GM19193 (cell line): ENCODE data around the gene SLC25A11.

ENCODE experiments used
- POLR2A ChIP-seq: IDR thresholded peaks from 4 replicates; pipeline ENCODE4 v1.6.1; 2011; ENCODE audit not compliant: insufficient read depth, insufficient read length; ENCODE audit errors: extremely low read depth

SLC25A11 gene

GRCh38 chr17:4950746-4951204, 10.9 kb upstream of the SLC25A11 start, which contains the start of gene ENO3:
TSS of gene ENO3 (plus strand) at chr17:4951119. CDS start at chr17:4951830, 711 bp downstream.
- no peak for TF ChIP-seq POLR2A

DNA sequence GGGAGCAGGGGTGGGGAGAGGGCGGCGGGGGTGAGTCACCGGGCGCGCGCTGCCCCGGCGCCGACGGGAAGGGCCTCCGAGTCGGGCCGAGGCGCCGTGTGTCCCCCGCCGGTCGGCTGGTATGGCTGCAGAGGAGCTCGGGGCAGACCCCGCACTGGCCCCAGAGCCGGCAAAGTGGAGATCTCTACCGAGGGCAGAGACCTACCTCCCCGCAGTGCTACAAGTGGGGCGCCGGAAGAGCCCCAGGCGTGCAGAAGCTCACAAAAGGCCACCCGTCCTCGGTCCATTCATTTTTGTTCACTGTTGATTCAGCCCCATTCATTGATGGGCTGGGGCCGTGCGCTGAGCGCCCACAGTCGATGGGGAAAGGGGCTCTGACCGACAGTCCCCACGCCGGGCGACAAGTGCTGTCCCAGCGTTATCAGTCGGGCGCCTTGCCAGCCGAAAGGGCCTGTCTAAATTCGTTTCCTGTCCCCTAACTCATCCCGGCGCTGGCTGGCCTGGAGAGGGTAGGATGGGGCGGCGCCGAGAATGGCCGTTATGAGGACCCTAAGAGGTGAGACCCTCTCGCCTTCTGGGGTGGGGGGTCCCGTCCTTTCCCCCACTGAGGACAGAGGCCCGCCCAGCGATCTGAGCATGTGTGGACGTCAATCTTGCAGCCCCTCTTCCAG, 10.4 kb upstream of the SLC25A11 start:
- TF ChIP-seq POLR2A = peak; percentile 27

- TF ChIP-seq POLR2A = peak; percentile 53
Observed at GRCh38 chr17:4949321-4950074, 9.7 kb upstream of the SLC25A11 start.

GRCh38 chr17:4948931-4949320, 9.1 kb upstream of the SLC25A11 start:
- TF ChIP-seq POLR2A = no peak

- TF ChIP-seq POLR2A = peak; percentile 98
Observed at GRCh38 chr17:4948166-4948930, 8.5 kb upstream of the SLC25A11 start, which contains the start of gene PFN1. TSS of gene PFN1 (minus strand) at chr17:4948530. CDS start at chr17:4948394, 136 bp downstream.

DNA sequence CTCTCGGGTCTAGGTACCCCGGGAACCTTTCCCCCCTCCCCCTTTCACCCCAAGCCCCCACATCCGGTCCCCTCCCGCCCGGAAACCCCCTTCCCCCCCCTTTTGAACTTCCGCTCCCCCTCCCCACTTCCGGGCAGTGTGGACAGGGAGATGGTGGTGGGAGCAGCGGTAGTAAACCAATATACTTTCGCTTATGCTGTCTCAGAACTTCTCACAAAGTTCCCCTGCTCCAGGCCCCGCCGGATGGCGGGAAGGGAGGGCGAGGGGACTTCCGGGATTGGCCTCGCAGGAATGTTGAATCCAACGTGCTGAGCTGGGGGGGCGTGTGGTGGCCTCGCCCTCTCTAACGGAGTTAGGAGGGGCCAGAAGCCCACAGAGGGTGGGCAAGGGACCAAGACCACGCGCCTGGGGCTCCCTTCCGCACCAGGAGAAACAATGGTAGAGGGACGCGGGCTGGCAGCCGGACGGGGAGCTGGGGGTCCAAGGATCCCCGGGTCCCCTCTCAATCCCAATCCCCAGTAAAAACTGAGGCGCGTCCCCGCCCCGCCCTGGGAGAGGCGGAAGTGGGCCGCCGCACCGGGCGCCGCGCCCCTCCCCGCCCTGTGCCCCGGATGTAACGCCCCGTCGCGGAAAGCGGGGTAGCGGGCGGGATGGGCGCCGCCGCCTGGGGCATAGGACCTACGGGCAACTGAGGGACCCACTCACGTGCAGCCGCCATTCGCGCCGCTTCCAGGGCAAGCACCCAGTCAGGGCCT, 7.7 kb upstream of the SLC25A11 start:
- TF ChIP-seq POLR2A = no peak

DNA sequence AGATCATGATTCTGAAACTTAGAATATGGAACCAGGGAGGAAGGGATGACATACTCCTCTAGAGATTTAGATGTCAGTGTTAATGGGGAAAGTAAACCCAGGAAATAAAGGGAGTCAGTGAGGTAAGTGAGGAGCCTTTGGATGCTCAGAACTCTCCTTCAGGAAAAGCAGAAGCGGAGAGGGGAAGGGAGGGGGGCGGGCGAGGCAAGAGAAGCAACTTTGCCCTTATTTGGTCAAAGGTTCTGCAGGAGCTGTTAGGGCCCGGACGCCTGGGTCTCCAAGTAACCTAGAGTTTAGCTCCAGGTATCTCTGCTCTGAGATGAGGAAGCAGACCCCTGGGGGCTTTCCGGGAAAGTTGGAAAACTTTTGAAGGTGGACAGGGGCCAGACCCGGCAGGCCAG, 7.2 kb upstream of the SLC25A11 start:
- no peak for TF ChIP-seq POLR2A

- no peak for TF ChIP-seq POLR2A
Observed at GRCh38 chr17:4946312-4946976, 6.6 kb upstream of the SLC25A11 start.

DNA sequence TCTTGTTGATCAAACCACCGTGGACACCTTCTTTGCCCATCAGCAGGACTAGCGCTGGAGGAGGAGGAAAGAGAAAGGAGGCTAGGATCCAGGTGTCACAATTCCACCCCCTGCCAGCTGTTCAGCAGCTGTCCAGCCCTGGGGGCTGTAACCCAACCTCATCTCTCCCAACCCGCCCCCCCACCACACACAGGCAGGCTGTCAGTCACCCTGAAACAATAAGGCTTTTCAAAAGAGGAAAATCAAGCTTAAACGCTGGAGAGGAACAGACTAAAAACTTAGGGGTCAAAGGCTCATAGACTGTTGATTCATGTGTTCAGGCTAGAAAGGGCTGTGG, 6.1 kb upstream of the SLC25A11 start:
- TF ChIP-seq POLR2A = no peak

GRCh38 chr17:4945176-4945943, 5.5 kb upstream of the SLC25A11 start:
- peak; percentile 68 for TF ChIP-seq POLR2A

DNA sequence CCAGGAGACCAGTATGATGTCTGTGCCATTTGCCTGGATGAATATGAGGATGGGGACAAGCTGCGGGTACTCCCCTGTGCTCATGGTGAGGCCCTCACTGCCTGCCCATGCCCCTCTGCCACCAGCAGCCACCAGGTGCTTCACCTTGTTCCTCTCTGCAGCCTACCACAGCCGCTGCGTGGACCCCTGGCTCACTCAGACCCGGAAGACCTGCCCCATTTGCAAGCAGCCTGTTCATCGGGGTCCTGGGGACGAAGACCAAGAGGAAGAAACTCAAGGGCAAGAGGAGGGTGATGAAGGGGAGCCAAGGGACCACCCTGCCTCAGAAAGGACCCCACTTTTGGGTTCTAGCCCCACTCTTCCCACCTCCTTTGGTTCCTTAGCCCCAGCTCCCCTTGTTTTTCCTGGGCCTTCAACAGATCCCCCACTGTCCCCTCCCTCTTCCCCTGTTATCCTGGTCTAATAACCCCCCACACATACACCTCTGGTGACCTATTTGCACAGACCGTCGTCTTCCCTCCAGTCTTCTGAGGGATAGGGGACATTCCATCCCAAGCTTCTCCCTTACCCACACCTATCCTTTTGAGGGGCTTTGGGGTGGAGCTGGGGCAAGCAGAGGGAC, 4.8 kb upstream of the SLC25A11 start:
- TF ChIP-seq POLR2A = peak; percentile 79

GRCh38 chr17:4944163-4944553, 4.3 kb upstream of the SLC25A11 start:
- TF ChIP-seq POLR2A = peak; percentile 36
